Tibial nerve (tissue), 4 donors: ENCODE data around the gene ZNF232.

ENCODE experiments used
- EP300 ChIP-seq, 2 donors: sonication (generic); formaldehyde crosslinking; IDR thresholded peaks; one replicate each; pipeline ENCODE4 v1.6.1; 2017; ENCODE audit warnings: antibody characterized with exemption in 2 of 2, mild to moderate bottlenecking in 1 of 2
- POLR2A ChIP-seq, 2 donors: fragments of 450-650 bp; IDR thresholded peaks; one replicate each; pipeline ENCODE4 v1.6.1; 2017; ENCODE audit warnings: antibody characterized with exemption in 2 of 2, mild to moderate bottlenecking in 2 of 2, moderate library complexity in 2 of 2
- TF ChIP-seq, protein P1 (sequence below), 5 experiments: fragments of 200-600 bp in 3 of 5; fragments of 450-650 bp in 2 of 5; sonication (generic) in 3 of 5; IDR thresholded peaks; one replicate each; pipeline ENCODE4 v1.5.1; 2016 to 2019; ENCODE audit warnings: antibody characterized with exemption in 5 of 5, mild to moderate bottlenecking in 3 of 5, moderate library complexity in 2 of 5

DNA sequence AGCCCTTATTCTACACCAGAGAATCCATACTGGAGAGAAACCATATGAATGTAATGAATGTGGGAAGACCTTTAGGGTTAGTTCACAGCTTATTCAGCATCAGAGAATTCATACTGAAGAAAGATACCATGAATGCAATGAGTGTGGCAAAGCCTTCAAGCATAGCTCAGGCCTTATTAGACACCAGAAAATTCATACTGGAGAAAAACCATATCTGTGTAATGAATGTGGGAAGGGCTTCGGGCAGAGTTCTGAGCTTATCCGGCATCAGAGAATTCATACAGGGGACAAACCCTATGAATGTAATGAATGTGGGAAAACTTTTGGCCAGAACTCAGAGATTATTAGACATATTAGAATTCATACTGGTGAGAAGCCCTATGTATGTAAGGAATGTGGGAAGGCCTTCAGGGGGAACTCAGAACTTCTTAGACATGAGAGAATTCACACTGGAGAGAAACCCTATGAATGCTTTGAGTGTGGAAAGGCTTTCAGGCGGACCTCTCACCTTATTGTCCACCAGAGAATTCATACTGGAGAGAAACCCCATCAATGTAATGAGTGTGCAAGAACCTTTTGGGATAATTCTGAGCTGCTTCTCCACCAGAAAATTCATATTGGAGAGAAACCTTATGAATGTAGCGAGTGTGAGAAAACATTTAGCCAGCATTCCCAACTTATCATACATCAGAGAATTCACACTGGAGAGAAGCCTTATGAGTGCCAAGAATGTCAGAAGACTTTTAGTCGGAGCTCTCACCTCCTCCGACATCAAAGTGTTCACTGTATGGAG lies 19.3 kb downstream of the ZNF232 start:
- TF ChIP-seq, protein P1, sequence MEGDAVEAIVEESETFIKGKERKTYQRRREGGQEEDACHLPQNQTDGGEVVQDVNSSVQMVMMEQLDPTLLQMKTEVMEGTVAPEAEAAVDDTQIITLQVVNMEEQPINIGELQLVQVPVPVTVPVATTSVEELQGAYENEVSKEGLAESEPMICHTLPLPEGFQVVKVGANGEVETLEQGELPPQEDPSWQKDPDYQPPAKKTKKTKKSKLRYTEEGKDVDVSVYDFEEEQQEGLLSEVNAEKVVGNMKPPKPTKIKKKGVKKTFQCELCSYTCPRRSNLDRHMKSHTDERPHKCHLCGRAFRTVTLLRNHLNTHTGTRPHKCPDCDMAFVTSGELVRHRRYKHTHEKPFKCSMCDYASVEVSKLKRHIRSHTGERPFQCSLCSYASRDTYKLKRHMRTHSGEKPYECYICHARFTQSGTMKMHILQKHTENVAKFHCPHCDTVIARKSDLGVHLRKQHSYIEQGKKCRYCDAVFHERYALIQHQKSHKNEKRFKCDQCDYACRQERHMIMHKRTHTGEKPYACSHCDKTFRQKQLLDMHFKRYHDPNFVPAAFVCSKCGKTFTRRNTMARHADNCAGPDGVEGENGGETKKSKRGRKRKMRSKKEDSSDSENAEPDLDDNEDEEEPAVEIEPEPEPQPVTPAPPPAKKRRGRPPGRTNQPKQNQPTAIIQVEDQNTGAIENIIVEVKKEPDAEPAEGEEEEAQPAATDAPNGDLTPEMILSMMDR (IDR thresholded peaks at IDR 0.05), result no peak
- TF ChIP-seq POLR2A (IDR thresholded peaks at IDR 0.05) (no peak), EP300 (IDR thresholded peaks at IDR 0.05) (no peak)
